Measurements from ENCODE around the gene IPO4. TPM values are rescaled to one million over a fixed set of nuclear protein-coding genes. Genes with fewer than 3 reads are reported as not detected.

IPO4 gene
- total and polyA plus RNA-seq, 2 of the 13 experiments (the other 11 are each of a cell fraction or from before 2014, with no cell fraction given) = 39.0 to 179 TPM

GRCh38 chr14:24135834-24136683, 52.6 kb downstream of the IPO4 start, which contains the start of gene PSME1 (continued):
- TF ChIP-seq, protein P1, sequence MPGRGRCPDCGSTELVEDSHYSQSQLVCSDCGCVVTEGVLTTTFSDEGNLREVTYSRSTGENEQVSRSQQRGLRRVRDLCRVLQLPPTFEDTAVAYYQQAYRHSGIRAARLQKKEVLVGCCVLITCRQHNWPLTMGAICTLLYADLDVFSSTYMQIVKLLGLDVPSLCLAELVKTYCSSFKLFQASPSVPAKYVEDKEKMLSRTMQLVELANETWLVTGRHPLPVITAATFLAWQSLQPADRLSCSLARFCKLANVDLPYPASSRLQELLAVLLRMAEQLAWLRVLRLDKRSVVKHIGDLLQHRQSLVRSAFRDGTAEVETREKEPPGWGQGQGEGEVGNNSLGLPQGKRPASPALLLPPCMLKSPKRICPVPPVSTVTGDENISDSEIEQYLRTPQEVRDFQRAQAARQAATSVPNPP (CRISPR knock-in tag; IDR thresholded peaks at IDR 0.05) = peak; percentile 72; the same call in 1 of the 2 replicates
- TF ChIP-seq IRF2 (CRISPR knock-in tag; IDR thresholded peaks at IDR 0.05) = peak; percentile 100
- peak; percentile 83; the same call in 1 of the 2 replicates for TF ChIP-seq ZNF768 (CRISPR knock-in tag; IDR thresholded peaks at IDR 0.05)
- 0 out of 2 replicates have a peak, but pooled peaks have one; percentile 32 for TF ChIP-seq SOX13 (IDR thresholded peaks at IDR 0.05)
- TF ChIP-seq SOX13 (CRISPR knock-in tag; conservative IDR thresholded peaks at IDR 0.05 in 1 of 2, IDR thresholded peaks at IDR 0.05 in 1 of 2) = peak in 1 of 2 experiments; percentile 63; a peak in 1 of 4 replicates
- peak; percentile 11 for TF ChIP-seq ZBTB4 (CRISPR knock-in tag; IDR thresholded peaks at IDR 0.05; ENCODE audit: borderline replicate concordance)
- TF ChIP-seq FOXA3 (CRISPR knock-in tag; IDR thresholded peaks at IDR 0.05) = peak; percentile 73
- peak; percentile 65; the same call in 1 of the 2 replicates for TF ChIP-seq CC2D1A (CRISPR knock-in tag; IDR thresholded peaks at IDR 0.05)
- TF ChIP-seq KDM5A (IDR thresholded peaks at IDR 0.05; ENCODE audit: borderline replicate concordance, low read length) = peak; percentile 87
- TF ChIP-seq BRD4 (CRISPR knock-in tag; IDR thresholded peaks at IDR 0.05) = peak; percentile 75
- 0 out of 2 replicates have a peak, but pooled peaks have one; percentile 28 for TF ChIP-seq HNF4G (IDR thresholded peaks at IDR 0.05; ENCODE audit: borderline replicate concordance, low read depth, low read length)
- peak; percentile 86 for TF ChIP-seq HNF4G (CRISPR knock-in tag; IDR thresholded peaks at IDR 0.05; ENCODE audit: borderline replicate concordance, low read depth)
- TF ChIP-seq SMAD3 (CRISPR knock-in tag; IDR thresholded peaks at IDR 0.05) = 0 out of 2 replicates have a peak, but pooled peaks have one; percentile 34
- TF ChIP-seq TIGD3 (CRISPR knock-in tag; IDR thresholded peaks at IDR 0.05; ENCODE audit: borderline replicate concordance) = peak; percentile 92
- peak; percentile 95; the same call in 1 of the 2 replicates for TF ChIP-seq ZFP37 (CRISPR knock-in tag; IDR thresholded peaks at IDR 0.05; ENCODE audit: borderline replicate concordance)
- TF ChIP-seq ZNF136 (CRISPR knock-in tag; IDR thresholded peaks at IDR 0.05; ENCODE audit: low read depth) = peak; percentile 91; the same call in 1 of the 2 replicates
- no peak for TF ChIP-seq CHD4 (IDR thresholded peaks at IDR 0.05; ENCODE audit: borderline replicate concordance, low read length)
- peak; percentile 93 for TF ChIP-seq YEATS4 (CRISPR knock-in tag; IDR thresholded peaks at IDR 0.05; ENCODE audit: borderline replicate concordance)
- TF ChIP-seq MAX (IDR thresholded peaks at IDR 0.05) = no peak
- TF ChIP-seq HDAC6 (IDR thresholded peaks at IDR 0.05; ENCODE audit: low read depth, low read length) = no peak

Measured in HepG2 (cell line).